Myocyte (in vitro differentiated cells): ENCODE data around the gene RRAS2. TPM values are rescaled to one million over a fixed set of nuclear protein-coding genes. Genes with fewer than 3 reads are reported as not detected.
A peak's percentile ranks its signal among the peaks of the same experiment; 100 is the strongest.
"Not testable (repeated sequence)": the region's sequence is repeated elsewhere in the genome, so short reads cannot be mapped to it uniquely, and the experiment has no call there.

Experiments used
- DNase-seq: peaks from one replicate; pipeline ENCODE4 v3.0.0-alpha.2; 2012; ENCODE audit warnings: low read depth
- total RNA-seq: library from RNA; depleted of rRNA; stranded (reverse); fragments of >200 nt; gene quantifications from 2 replicates; pipeline ENCODE4 v1.2.3, GENCODE V29; 2014

Gene RRAS2
- total RNA-seq, 1 donor from 2014 or later: 108 TPM

DNA sequence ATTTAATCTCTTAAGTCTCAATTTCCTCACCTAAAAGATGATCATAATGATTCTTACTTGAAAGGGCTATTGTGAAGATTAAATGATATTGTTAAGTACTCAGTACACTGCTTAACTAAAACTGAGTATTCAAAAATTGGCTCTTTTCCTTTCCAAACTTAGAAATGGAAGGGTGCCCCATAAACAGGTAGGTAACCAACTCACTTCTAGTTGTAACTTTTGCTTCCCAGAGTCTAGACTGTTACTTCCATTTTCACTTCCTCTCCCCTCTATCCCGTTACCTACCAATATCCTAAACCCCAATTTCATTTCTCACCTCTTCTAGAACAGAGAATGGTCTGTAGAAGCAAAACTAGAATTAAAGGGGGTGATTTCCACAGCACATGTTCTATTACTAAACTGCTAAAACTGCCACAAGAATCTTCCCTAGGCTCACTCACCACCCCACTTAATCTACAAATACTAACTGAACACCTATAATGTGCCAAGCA is 50.0 kb downstream of the RRAS2 start:
- no peak for DNase-seq

DNA sequence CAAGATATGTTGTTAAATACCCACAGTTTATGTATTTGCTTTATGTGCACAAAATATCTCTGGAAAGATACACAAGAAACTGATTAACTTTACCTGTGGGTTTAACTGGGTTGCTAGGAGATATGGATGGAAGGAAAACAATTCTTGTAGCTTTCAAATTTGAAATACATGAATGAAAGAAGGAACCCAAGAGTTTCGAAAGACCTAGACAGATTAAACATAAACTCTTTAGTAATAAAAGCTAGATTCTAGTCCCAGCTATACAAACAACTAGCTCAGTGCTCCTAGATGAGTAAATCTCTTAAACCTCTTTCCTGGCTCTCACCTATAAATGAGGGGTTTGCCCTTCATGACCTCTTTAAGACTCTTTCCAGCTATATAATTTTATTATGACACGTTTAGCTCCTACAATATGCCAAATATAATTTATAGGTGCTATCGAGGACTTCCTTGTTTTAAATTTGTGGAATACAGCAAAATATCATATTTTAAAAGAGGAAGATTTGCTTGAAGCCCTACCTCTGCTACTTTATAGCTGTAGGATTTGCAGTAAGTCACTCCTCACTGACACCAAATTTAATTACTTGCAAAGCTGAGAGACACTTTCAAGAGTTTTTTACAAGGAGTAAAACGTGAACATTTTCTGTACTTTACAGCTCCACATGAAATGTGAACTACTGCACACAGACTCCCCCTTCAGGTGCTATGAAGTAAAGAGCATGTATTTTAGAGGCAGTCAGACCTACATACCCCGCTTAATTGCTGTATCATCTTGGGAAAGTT is 50.7 kb downstream of the RRAS2 start:
- peak; percentile 48 for DNase-seq

- DNase-seq: no peak
Measured at GRCh38 chr11:14306481-14306880, 52.5 kb downstream of the RRAS2 start.

GRCh38 chr11:14305649-14306048 is 53.3 kb downstream of the RRAS2 start:
- no peak for DNase-seq

DNA sequence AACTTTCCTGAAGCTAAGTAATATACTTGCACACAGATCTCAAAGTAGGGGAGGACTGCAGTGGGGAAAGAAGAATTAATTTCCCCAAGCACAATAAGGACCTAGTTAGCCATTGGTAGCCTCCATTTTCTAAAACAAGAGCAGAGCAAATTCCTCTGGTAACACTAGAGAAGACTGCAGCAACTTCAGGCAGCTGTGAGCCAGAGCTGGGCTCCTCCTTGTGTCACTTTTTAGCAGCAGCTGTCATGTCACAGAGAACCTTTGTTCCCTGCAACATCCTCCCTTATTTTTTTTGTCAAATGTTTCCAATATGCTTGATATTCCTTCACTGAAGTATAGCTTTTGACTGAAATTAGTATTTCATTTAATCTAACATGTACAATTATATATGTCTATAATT is 54.4 kb downstream of the RRAS2 start:
- DNase-seq: peak; percentile 79

DNA sequence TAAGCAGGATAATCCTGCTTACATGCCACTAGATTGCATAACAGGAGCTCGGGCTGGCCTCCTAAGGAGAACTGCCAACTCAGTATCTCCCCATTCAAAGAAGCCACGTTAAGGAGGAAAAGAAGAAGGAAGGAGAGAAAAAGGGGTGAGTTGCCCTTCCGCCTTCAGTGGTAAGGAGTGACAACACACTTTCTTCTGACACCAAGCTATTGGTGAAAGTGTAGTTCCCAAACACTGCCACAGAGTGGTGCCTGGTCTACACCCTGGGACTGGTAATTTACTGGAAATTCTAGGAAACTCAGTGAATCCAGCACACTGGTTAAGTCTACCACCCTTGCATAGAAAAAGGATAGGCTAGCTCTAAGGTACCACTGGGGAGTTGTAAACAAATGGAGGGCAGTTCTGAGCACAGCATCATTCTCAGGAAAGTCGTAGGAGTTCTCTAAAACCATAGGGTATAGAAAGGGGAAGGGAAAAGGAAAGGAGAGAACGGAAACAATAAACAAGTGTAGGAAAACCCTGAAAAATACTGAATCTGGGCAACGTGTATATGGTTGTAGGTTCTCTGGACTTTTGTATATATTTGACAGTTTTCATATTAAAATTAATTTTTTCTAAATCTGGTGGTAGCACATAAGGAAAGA is 58.2 kb downstream of the RRAS2 start:
- peak; percentile 76 for DNase-seq

DNA sequence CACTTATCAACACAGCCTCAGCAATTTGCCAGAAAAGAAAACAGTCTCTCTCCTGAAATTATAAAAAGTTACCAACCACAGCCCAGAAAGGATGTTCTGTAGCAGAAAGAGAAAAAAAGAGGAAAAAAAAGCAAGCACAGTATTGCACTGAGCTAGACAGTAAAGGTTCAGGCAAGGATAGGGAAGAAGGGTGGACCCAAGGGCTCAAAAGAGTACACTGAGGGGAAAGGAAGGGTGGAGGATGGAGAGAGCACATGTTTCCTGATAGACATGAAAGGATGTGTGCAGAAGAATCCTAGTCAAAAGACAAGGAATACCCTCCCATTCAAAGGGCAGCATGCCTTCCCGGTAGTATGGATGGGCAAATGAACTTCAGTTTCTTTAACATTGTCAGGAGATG is 59.1 kb downstream of the RRAS2 start:
- no peak for DNase-seq

GRCh38 chr11:14290422-14290821 is 68.6 kb downstream of the RRAS2 start:
- no peak for DNase-seq

DNA sequence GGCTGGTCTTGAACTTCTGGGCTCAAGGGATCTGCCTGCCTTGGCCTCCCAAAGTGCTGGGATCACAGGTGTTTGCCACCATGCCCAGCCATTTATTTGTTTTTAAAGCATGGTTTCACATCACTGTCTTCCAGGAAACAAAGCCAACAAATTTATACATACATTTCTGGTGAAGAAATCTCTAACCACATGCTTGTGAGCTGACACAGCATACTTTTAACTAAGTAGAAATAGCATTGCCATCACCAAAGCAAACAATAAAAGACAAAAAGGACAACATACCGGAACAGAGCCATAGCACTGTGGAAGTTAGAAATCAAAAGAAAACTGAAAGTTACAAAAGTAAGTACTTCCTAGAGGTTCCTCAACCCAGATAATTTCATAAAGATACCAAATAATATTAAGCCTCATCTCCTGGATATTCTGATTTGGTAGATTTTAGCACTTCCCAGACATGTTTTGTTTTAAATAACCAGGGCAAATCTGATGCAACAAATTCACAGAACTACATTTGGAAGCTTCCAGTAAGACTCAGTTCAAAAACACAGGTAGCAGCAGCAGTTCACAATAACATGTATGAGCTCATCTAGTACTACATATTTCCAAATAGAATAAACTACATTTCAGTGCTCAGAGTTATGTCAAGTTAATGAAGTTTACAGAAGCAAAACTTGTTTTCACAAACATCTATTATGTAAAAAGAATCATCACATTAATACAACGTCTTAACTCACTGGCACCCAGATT is 70.6 kb downstream of the RRAS2 start:
- peak; percentile 35 for DNase-seq

- DNase-seq: not testable (repeated sequence)
Measured at GRCh38 chr11:14278869-14279268, 80.1 kb downstream of the RRAS2 start.

DNA sequence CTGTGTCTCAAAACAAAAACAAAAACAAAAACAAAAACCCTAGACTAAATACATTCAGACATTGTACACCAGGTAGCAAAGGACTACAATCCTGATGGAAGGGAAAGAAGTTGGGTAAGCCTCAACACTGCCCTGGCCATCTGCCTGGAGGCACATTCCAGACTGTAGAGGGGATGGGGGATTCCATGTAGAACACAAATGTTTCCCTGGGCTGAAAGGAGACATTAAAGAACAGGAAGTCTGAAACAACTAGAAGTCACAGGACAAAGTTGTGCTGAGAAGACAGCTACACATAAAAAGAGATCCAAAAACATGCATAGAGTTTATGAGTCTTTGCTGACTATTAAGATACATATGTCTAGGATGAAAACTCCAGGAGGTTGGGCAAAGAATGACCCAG is 83.9 kb downstream of the RRAS2 start:
- DNase-seq: no peak

- no peak for DNase-seq
Measured at GRCh38 chr11:14273895-14274294, 85.1 kb downstream of the RRAS2 start.

- DNase-seq: no peak
Measured at GRCh38 chr11:14270690-14271542, 88.1 kb downstream of the RRAS2 start.

DNA sequence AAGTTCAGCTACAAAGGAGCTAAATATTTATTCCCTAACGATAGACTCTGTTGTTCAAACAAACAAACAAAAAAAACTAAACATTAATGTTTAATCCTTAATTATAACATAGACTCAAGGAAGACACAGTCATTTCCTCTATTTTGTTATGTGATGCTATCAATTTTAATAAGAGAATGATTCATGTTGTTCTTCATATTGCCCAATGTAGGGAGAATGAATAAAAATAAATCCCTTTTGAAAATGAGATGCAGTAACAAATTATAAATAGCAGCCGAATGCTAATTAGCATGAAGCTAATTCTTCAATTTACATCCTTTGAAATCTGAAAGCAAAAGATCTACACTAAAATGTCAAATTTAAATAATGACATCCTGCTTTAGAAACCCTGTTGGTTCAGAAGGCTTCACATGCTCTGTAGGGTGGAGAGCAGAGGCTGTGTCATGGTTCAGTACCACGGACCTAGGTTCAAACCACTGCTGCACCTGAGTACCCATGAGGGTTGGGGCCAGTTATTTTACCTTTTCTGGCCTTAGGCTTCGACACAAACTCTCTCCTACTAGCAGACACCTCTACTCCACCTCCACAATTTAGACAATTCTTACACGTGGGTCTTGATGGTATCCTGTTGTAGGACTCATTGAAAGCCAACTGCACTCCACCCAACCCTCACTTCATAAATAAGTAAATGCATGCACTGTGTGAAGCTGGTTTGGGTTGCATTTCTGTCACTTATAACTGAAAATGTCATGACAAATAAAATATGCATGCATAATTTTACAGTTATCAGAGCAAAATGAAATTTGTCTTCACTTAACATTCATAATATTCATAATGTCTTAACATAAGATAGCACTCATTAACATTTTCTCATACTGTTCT is 89.0 kb downstream of the RRAS2 start:
- no peak for DNase-seq

GRCh38 chr11:14267861-14268635 is 90.9 kb downstream of the RRAS2 start:
- DNase-seq: no peak

DNA sequence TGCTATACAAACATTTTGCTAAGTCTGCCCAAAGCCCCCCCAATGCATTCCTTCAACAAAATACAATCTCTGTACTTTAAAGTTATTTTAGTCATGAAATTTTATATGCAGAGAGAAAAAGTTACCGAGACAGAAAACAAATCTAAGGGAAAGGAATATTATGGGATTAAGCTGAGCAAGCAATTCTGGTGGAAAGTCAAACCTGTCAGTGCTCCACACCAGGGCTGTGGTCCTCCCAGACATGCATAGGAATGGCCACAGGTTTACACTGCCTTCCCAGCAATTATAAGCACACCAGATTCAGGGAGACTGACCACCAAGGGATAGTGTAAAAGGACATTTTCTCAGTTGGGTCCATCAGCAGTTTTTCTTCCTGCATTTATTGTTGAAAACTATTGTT is 92.4 kb downstream of the RRAS2 start:
- DNase-seq: no peak

DNA sequence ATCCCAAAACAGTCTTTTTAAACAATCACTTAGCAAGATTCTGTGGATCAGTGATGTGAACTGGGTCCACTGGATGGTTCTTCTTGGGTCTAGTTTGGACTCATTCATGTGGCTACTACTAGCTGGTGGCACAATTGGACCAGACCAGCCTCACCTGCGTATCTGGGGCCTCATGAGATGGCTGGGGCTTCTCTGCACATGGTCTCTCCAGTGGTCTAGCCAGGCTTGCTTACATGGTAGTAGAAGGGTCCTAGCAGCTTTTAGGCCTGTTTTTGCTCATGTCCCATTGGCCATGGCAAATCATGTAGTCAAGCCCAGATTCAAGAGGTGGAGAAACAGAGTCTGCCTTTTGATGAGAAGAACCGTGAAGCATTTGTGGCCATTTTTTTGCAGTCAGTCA is 94.0 kb downstream of the RRAS2 start:
- no peak for DNase-seq

DNA sequence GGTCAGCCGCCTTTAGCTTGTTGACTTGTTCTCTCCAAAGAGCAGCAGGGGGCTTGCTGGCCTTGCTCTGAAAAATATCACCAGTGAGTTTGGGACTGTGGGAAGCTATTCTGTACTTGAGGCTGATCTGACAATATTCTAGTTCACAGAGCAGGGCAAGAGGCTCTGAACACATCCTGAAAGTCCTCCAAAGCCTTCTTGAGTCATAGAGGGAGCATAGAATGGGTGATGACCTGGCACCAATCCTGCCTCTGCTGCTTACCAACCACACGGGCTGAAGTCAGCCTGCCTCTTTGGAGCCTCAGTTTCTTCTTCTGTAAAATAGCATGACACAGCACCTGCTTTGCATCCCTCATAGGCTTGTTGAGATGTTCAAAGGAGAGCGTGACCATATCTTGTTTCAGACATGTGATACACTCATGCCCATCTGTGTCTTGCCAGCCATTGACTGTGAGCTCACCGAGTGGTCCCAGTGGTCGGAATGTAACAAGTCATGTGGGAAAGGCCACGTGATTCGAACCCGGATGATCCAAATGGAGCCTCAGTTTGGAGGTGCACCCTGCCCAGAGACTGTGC is 96.6 kb downstream of the RRAS2 start:
- no peak for DNase-seq

- no peak for DNase-seq
Measured at GRCh38 chr11:14261066-14261465, 97.9 kb downstream of the RRAS2 start.
